ENCODE data around the gene NELL1.
"Not testable (repeated sequence)": the region's sequence is repeated elsewhere in the genome, so short reads cannot be mapped to it uniquely, and the experiment has no call there.

NELL1 gene

GRCh38 chr11:21260101-21260500, 590.7 kb downstream of the NELL1 start:
- H3K4me3 ChIP-seq (ENCODE audit: low read length): no peak overlapping the region
- no peak for TF ChIP-seq CTCF (conservative IDR thresholded peaks at IDR 0.05; ENCODE audit: low read depth, low read length)
- DNase-seq (ENCODE audit: low read depth): no peak

- DNase-seq (ENCODE audit: low read depth): no peak
- H3K4me3 ChIP-seq (ENCODE audit: low read length): no peak overlapping the region
Measured at GRCh38 chr11:21262992-21263391, 593.6 kb downstream of the NELL1 start.

GRCh38 chr11:21264125-21264524, 594.7 kb downstream of the NELL1 start:
- DNase-seq (ENCODE audit: low read depth): no peak
- H3K4me3 ChIP-seq (ENCODE audit: low read length): no peak overlapping the region
- TF ChIP-seq CTCF (conservative IDR thresholded peaks at IDR 0.05; ENCODE audit: low read depth, low read length): no peak

More at GRCh38 chr11:21262992-21263391, 593.6 kb downstream of the NELL1 start:
- no peak for TF ChIP-seq CTCF (conservative IDR thresholded peaks at IDR 0.05; ENCODE audit: low read depth, low read length)

- no peak for TF ChIP-seq CTCF (conservative IDR thresholded peaks at IDR 0.05; ENCODE audit: low read depth, low read length)
- DNase-seq (ENCODE audit: low read depth): no peak
- no peak overlapping the region for H3K4me3 ChIP-seq (ENCODE audit: low read length)
Measured at GRCh38 chr11:21268036-21268435, 598.6 kb downstream of the NELL1 start.

- DNase-seq (ENCODE audit: low read depth); H3K4me3 ChIP-seq (ENCODE audit: low read length): not testable (repeated sequence)
Measured at GRCh38 chr11:21272139-21272538, 602.8 kb downstream of the NELL1 start.

- no peak overlapping the region for H3K4me3 ChIP-seq (ENCODE audit: low read length)
- no peak for DNase-seq (ENCODE audit: low read depth)
- TF ChIP-seq CTCF (conservative IDR thresholded peaks at IDR 0.05; ENCODE audit: low read depth, low read length): no peak
Measured at GRCh38 chr11:21278840-21279239, 609.5 kb downstream of the NELL1 start.

GRCh38 chr11:21285104-21285503, 615.7 kb downstream of the NELL1 start:
- no peak for TF ChIP-seq CTCF (conservative IDR thresholded peaks at IDR 0.05; ENCODE audit: low read depth, low read length)
- no peak overlapping the region for H3K4me3 ChIP-seq (ENCODE audit: low read length)
- DNase-seq (ENCODE audit: low read depth): no peak

- no peak overlapping the region for H3K4me3 ChIP-seq (ENCODE audit: low read length)
- no peak for DNase-seq (ENCODE audit: low read depth)
- no peak for TF ChIP-seq CTCF (conservative IDR thresholded peaks at IDR 0.05; ENCODE audit: low read depth, low read length)
Measured at GRCh38 chr11:21289686-21290085, 620.3 kb downstream of the NELL1 start.

Data from retinal pigment epithelial cell (primary cell).